WTC11 (cell line): ENCODE data around the gene AOAH. TPM values are rescaled to one million over a fixed set of nuclear protein-coding genes. Genes with fewer than 3 reads are reported as not detected.

Source experiments
- ATAC-seq: fragments of 200-7000 bp; cut with Tn5 transposase; 2 replicates; pipeline ENCODE4 v1.10.0; 2021; ENCODE audit warnings: mild to moderate bottlenecking, moderate library complexity
- CTCF ChIA-PET: fragments of 300-600 bp; sonication (Branson Sonifier 250); formaldehyde crosslinking; loops from one replicate; lab custom pipeline; 2021; ENCODE audit warnings: antibody characterized with exemption; lab: Charles Lee
- POLR2A ChIA-PET: fragments of 350-600 bp; sonication (Branson Sonifier 250); formaldehyde crosslinking; loops from one replicate; lab custom pipeline; 2021; ENCODE audit warnings: antibody characterized with exemption; lab: Charles Lee
- DNase-seq: peaks from one replicate; pipeline ENCODE4 v3.0.0; 2021; ENCODE audit warnings: low spot score
- H3K27ac Mint-ChIP-seq: 2 replicates; pipeline ENCODE4 v1.8.0; 2021; ENCODE audit warnings: mixed read lengths
- H3K27me3 Mint-ChIP-seq: 2 replicates; pipeline ENCODE4 v1.8.0; 2021; ENCODE audit warnings: low read depth, mild to moderate bottlenecking, moderate library complexity, mixed read lengths
- H3K36me3 Mint-ChIP-seq: 2 replicates; pipeline ENCODE4 v1.8.0; 2021; ENCODE audit warnings: mixed read lengths
- H3K4me1 Mint-ChIP-seq: 2 replicates; pipeline ENCODE4 v1.8.0; 2022; ENCODE audit warnings: mixed read lengths
- H3K4me3 Mint-ChIP-seq: 2 replicates; pipeline ENCODE4 v1.8.0; 2021; ENCODE audit warnings: mild to moderate bottlenecking, moderate library complexity, mixed read lengths
- H3K9me3 Mint-ChIP-seq: 2 replicates; pipeline ENCODE4 v1.8.0; 2021; ENCODE audit warnings: mixed read lengths
- ATF1 ChIP-seq: sonication (generic); formaldehyde crosslinking; IDR thresholded peaks from 2 replicates; pipeline ENCODE4 v1.8.1; 2023; ENCODE audit warnings: mild to moderate bottlenecking, moderate library complexity, missing genetic modification reagents
- CREB1 ChIP-seq: sonication (generic); formaldehyde crosslinking; IDR thresholded peaks from 2 replicates; pipeline ENCODE4 v1.8.0; 2023; ENCODE audit warnings: mild to moderate bottlenecking, missing genetic modification reagents
- FOXJ3 ChIP-seq: sonication (generic); formaldehyde crosslinking; IDR thresholded peaks from 2 replicates; pipeline ENCODE4 v1.9.0; 2021; ENCODE audit warnings: missing genetic modification reagents, mild to moderate bottlenecking, borderline replicate concordance
- KAT7 ChIP-seq: sonication (generic); formaldehyde crosslinking; IDR thresholded peaks from 2 replicates; pipeline ENCODE4 v1.8.1; 2023; ENCODE audit warnings: missing genetic modification reagents, mild to moderate bottlenecking, borderline replicate concordance
- NR1H2 ChIP-seq: sonication (generic); formaldehyde crosslinking; IDR thresholded peaks from 2 replicates; pipeline ENCODE4 v1.9.0; 2021; ENCODE audit warnings: mild to moderate bottlenecking, moderate library complexity, missing genetic modification reagents
- SP1 ChIP-seq: sonication (generic); formaldehyde crosslinking; conservative IDR thresholded peaks from 2 replicates; pipeline ENCODE4 v1.8.1; 2022; ENCODE audit warnings: missing genetic modification reagents
- TEAD1 ChIP-seq: sonication (generic); formaldehyde crosslinking; IDR thresholded peaks from 2 replicates; pipeline ENCODE4 v1.8.0; 2022; ENCODE audit warnings: mild to moderate bottlenecking, missing genetic modification reagents
- ZNF317 ChIP-seq: sonication (generic); formaldehyde crosslinking; IDR thresholded peaks from 2 replicates; pipeline ENCODE4 v1.8.1; 2023; ENCODE audit warnings: low read depth, mild to moderate bottlenecking, moderate library complexity, missing genetic modification reagents, borderline replicate concordance
- ZNF396 ChIP-seq: fragments of 250-450 bp; sonication (Bioruptor Pico); IDR thresholded peaks from 2 replicates; pipeline ENCODE4 v1.8.0; 2021; ENCODE audit warnings: mild to moderate bottlenecking, moderate library complexity, borderline replicate concordance
- total RNA-seq: library from RNA; stranded (reverse); gene quantifications from 3 replicates; pipeline ENCODE4 v1.2.3, GENCODE V29; 2021
- TF ChIP-seq, protein P1 (sequence below): fragments of 250-450 bp; sonication (Bioruptor Pico); IDR thresholded peaks from 2 replicates; pipeline ENCODE4 v1.9.0; 2021; ENCODE audit warnings: moderate library complexity, mild to moderate bottlenecking, inconsistent platforms, borderline replicate concordance
- TF ChIP-seq, protein P2 (sequence below): sonication (generic); formaldehyde crosslinking; IDR thresholded peaks from 2 replicates; pipeline ENCODE4 v1.8.1; 2023; ENCODE audit warnings: mild to moderate bottlenecking, missing genetic modification reagents
- TF ChIP-seq, protein P3 (sequence below): sonication (generic); formaldehyde crosslinking; IDR thresholded peaks from 2 replicates; pipeline ENCODE4 v1.8.1; 2022; ENCODE audit warnings: low read depth, mild to moderate bottlenecking, moderate library complexity, missing genetic modification reagents, borderline replicate concordance
- TF ChIP-seq, protein P4 (sequence below): fragments of 250-450 bp; sonication (Bioruptor Pico); conservative IDR thresholded peaks from 2 replicates; pipeline ENCODE4 v1.9.0; 2021; ENCODE audit warnings: mild to moderate bottlenecking
- TF ChIP-seq, protein P5 (sequence below): sonication (generic); formaldehyde crosslinking; conservative IDR thresholded peaks from 2 replicates; pipeline ENCODE4 v1.8.1; 2023; ENCODE audit warnings: mild to moderate bottlenecking, low read depth, missing genetic modification reagents, moderate library complexity
- TF ChIP-seq, protein P6 (sequence below): sonication (generic); formaldehyde crosslinking; IDR thresholded peaks from 2 replicates; pipeline ENCODE4 v1.8.0; 2023; ENCODE audit warnings: mild to moderate bottlenecking, missing genetic modification reagents
- TF ChIP-seq, protein P7 (sequence below): fragments of 250-450 bp; sonication (Bioruptor Pico); IDR thresholded peaks from 2 replicates; pipeline ENCODE4 v1.8.0; 2021; ENCODE audit warnings: mild to moderate bottlenecking
- TF ChIP-seq, protein P8 (sequence below): fragments of 250-450 bp; sonication (Bioruptor Pico); IDR thresholded peaks from 2 replicates; pipeline ENCODE4 v1.9.0; 2021; ENCODE audit warnings: mild to moderate bottlenecking, borderline replicate concordance
- TF ChIP-seq, protein P9 (sequence below): sonication (generic); formaldehyde crosslinking; IDR thresholded peaks from 2 replicates; pipeline ENCODE4 v1.8.0; 2023; ENCODE audit warnings: missing genetic modification reagents

The AOAH gene
- total RNA-seq, 1 experiment from 2014 or later = 0.31 TPM

DNA sequence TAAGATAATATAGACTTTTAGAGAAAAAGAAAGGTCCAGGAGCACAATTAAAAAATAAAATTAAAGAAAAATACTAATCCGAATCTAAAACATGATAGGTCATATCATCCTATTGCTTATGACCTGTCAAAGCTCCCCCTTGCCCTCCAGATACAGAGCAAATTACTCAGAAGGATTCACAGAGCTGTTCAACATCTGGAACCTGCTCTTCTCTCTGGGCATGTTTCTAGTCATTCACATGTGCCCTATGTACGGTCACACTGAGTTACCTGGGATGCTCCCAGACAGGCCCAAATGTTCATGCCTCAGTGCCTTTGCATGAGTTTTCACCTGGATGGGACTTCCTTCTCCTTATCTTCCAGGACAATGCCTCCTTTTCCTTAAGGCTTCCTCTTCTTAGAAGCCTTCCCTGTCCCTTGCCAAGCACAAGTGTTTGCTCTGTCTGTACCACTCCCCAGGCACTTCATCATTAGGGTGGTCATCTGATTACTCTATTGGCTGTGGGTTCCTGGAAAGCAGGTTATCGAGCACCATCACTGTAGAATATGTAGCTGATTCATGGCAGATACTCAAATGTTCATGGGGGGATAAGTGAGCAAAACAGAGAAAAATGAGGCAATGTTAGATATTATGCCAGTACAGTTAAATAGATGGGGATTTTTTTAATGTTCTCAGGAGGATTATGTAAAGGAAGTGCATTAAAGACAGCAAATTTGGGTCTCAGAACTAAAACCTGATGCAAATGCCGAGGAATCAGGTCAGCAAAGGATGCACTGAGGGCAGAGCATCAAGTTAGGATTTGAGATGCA lies 12.0 kb upstream of the AOAH start:
- Mint-ChIP-seq H3K36me3 (no peaks in the 10 kb centered on the region), H3K27me3 (no peaks in the 10 kb centered on the region), H3K4me3 (no peak overlapping the region), H3K27ac (no peak overlapping the region), H3K4me1 (peaks cover 17% of the 10 kb centered on the region), H3K9me3 (0 out of 2 replicates have a peak, but pooled peaks cover 4% of the 10 kb centered on the region)
- ChIA-PET POLR2A (no interaction called here), CTCF (no interaction called here)
- no peak for DNase-seq
- no peak for ATAC-seq
- TF ChIP-seq, protein P1, sequence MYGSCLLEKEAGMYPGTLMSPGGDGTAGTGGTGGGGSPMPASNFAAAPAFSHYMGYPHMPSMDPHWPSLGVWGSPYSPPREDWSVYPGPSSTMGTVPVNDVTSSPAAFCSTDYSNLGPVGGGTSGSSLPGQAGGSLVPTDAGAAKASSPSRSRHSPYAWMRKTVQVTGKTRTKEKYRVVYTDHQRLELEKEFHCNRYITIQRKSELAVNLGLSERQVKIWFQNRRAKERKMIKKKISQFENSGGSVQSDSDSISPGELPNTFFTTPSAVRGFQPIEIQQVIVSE (CRISPR knock-in tag) = no peak
- TF ChIP-seq NR1H2 = no peak
- TF ChIP-seq, protein P2, sequence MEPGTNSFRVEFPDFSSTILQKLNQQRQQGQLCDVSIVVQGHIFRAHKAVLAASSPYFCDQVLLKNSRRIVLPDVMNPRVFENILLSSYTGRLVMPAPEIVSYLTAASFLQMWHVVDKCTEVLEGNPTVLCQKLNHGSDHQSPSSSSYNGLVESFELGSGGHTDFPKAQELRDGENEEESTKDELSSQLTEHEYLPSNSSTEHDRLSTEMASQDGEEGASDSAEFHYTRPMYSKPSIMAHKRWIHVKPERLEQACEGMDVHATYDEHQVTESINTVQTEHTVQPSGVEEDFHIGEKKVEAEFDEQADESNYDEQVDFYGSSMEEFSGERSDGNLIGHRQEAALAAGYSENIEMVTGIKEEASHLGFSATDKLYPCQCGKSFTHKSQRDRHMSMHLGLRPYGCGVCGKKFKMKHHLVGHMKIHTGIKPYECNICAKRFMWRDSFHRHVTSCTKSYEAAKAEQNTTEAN (CRISPR knock-in tag) = no peak
- no peak for TF ChIP-seq FOXJ3 (CRISPR knock-in tag)
- TF ChIP-seq, protein P3, sequence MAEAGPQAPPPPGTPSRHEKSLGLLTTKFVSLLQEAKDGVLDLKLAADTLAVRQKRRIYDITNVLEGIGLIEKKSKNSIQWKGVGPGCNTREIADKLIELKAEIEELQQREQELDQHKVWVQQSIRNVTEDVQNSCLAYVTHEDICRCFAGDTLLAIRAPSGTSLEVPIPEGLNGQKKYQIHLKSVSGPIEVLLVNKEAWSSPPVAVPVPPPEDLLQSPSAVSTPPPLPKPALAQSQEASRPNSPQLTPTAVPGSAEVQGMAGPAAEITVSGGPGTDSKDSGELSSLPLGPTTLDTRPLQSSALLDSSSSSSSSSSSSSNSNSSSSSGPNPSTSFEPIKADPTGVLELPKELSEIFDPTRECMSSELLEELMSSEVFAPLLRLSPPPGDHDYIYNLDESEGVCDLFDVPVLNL (CRISPR knock-in tag) = no peak
- TF ChIP-seq ZNF396 (CRISPR knock-in tag) = no peak
- no peak for TF ChIP-seq ZNF317
- TF ChIP-seq, protein P4, sequence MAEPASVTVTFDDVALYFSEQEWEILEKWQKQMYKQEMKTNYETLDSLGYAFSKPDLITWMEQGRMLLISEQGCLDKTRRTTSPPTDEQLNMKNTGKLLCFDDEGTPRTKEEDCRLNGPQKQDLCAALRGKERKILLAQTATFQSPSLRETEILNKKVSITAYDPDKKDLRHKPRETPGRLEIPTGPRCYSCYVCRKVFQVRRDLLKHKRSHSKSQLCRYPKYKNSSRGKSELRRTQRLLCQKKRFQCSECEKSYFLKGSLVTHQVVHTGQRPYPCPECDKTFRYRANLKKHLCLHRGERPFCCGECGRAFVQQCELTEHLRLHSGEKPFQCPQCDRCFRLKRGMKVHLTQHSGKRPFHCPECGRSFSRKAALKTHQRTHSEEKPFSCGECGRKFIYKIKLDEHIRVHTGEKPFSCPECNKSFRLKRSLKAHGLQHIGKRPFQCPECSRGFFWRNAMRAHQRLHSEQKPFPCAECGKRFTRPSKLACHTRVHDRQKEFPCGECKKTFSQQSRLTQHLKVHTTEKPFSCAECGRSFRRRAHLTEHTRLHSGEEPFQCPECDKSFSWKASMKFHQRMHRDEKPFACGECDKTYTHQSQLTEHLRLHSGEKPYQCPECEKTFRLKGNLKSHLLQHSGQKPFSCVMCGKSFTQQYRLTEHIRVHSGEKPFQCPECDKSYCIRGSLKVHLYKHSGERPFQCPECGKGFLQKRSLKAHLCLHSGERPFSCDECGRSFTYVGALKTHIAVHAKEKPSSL (CRISPR knock-in tag) = no peak
- TF ChIP-seq, protein P5, sequence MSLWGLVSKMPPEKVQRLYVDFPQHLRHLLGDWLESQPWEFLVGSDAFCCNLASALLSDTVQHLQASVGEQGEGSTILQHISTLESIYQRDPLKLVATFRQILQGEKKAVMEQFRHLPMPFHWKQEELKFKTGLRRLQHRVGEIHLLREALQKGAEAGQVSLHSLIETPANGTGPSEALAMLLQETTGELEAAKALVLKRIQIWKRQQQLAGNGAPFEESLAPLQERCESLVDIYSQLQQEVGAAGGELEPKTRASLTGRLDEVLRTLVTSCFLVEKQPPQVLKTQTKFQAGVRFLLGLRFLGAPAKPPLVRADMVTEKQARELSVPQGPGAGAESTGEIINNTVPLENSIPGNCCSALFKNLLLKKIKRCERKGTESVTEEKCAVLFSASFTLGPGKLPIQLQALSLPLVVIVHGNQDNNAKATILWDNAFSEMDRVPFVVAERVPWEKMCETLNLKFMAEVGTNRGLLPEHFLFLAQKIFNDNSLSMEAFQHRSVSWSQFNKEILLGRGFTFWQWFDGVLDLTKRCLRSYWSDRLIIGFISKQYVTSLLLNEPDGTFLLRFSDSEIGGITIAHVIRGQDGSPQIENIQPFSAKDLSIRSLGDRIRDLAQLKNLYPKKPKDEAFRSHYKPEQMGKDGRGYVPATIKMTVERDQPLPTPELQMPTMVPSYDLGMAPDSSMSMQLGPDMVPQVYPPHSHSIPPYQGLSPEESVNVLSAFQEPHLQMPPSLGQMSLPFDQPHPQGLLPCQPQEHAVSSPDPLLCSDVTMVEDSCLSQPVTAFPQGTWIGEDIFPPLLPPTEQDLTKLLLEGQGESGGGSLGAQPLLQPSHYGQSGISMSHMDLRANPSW (CRISPR knock-in tag) = no peak
- no peak for TF ChIP-seq SP1 (CRISPR knock-in tag)
- no peak for TF ChIP-seq ATF1 (CRISPR knock-in tag)
- TF ChIP-seq CREB1 (CRISPR knock-in tag) = no peak
- TF ChIP-seq KAT7 (CRISPR knock-in tag) = no peak
- TF ChIP-seq, protein P6, sequence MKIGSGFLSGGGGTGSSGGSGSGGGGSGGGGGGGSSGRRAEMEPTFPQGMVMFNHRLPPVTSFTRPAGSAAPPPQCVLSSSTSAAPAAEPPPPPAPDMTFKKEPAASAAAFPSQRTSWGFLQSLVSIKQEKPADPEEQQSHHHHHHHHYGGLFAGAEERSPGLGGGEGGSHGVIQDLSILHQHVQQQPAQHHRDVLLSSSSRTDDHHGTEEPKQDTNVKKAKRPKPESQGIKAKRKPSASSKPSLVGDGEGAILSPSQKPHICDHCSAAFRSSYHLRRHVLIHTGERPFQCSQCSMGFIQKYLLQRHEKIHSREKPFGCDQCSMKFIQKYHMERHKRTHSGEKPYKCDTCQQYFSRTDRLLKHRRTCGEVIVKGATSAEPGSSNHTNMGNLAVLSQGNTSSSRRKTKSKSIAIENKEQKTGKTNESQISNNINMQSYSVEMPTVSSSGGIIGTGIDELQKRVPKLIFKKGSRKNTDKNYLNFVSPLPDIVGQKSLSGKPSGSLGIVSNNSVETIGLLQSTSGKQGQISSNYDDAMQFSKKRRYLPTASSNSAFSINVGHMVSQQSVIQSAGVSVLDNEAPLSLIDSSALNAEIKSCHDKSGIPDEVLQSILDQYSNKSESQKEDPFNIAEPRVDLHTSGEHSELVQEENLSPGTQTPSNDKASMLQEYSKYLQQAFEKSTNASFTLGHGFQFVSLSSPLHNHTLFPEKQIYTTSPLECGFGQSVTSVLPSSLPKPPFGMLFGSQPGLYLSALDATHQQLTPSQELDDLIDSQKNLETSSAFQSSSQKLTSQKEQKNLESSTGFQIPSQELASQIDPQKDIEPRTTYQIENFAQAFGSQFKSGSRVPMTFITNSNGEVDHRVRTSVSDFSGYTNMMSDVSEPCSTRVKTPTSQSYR = no peak
- no peak for TF ChIP-seq TEAD1
- TF ChIP-seq, protein P7, sequence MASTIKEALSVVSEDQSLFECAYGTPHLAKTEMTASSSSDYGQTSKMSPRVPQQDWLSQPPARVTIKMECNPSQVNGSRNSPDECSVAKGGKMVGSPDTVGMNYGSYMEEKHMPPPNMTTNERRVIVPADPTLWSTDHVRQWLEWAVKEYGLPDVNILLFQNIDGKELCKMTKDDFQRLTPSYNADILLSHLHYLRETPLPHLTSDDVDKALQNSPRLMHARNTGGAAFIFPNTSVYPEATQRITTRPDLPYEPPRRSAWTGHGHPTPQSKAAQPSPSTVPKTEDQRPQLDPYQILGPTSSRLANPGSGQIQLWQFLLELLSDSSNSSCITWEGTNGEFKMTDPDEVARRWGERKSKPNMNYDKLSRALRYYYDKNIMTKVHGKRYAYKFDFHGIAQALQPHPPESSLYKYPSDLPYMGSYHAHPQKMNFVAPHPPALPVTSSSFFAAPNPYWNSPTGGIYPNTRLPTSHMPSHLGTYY (CRISPR knock-in tag) = no peak
- TF ChIP-seq, protein P8, sequence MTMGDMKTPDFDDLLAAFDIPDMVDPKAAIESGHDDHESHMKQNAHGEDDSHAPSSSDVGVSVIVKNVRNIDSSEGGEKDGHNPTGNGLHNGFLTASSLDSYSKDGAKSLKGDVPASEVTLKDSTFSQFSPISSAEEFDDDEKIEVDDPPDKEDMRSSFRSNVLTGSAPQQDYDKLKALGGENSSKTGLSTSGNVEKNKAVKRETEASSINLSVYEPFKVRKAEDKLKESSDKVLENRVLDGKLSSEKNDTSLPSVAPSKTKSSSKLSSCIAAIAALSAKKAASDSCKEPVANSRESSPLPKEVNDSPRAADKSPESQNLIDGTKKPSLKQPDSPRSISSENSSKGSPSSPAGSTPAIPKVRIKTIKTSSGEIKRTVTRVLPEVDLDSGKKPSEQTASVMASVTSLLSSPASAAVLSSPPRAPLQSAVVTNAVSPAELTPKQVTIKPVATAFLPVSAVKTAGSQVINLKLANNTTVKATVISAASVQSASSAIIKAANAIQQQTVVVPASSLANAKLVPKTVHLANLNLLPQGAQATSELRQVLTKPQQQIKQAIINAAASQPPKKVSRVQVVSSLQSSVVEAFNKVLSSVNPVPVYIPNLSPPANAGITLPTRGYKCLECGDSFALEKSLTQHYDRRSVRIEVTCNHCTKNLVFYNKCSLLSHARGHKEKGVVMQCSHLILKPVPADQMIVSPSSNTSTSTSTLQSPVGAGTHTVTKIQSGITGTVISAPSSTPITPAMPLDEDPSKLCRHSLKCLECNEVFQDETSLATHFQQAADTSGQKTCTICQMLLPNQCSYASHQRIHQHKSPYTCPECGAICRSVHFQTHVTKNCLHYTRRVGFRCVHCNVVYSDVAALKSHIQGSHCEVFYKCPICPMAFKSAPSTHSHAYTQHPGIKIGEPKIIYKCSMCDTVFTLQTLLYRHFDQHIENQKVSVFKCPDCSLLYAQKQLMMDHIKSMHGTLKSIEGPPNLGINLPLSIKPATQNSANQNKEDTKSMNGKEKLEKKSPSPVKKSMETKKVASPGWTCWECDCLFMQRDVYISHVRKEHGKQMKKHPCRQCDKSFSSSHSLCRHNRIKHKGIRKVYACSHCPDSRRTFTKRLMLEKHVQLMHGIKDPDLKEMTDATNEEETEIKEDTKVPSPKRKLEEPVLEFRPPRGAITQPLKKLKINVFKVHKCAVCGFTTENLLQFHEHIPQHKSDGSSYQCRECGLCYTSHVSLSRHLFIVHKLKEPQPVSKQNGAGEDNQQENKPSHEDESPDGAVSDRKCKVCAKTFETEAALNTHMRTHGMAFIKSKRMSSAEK (CRISPR knock-in tag) = no peak
- TF ChIP-seq, protein P9, sequence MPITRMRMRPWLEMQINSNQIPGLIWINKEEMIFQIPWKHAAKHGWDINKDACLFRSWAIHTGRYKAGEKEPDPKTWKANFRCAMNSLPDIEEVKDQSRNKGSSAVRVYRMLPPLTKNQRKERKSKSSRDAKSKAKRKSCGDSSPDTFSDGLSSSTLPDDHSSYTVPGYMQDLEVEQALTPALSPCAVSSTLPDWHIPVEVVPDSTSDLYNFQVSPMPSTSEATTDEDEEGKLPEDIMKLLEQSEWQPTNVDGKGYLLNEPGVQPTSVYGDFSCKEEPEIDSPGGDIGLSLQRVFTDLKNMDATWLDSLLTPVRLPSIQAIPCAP (CRISPR knock-in tag) = no peak
